WTC11 (cell line): Measurements from ENCODE around the gene FABP2. TPM values are rescaled to one million over a fixed set of nuclear protein-coding genes. Genes with fewer than 3 reads are reported as not detected.

Experiments used
- ATAC-seq: fragments of 200-7000 bp; cut with Tn5 transposase; 2 replicates; pipeline ENCODE4 v1.10.0; 2021; ENCODE audit warnings: mild to moderate bottlenecking, moderate library complexity
- CTCF ChIA-PET: fragments of 300-600 bp; sonication (Branson Sonifier 250); formaldehyde crosslinking; loops from one replicate; lab custom pipeline; 2021; ENCODE audit warnings: antibody characterized with exemption; lab: Charles Lee
- POLR2A ChIA-PET: fragments of 350-600 bp; sonication (Branson Sonifier 250); formaldehyde crosslinking; loops from one replicate; lab custom pipeline; 2021; ENCODE audit warnings: antibody characterized with exemption; lab: Charles Lee
- DNase-seq: peaks from one replicate; pipeline ENCODE4 v3.0.0; 2021; ENCODE audit warnings: low spot score
- H3K27ac Mint-ChIP-seq: 2 replicates; pipeline ENCODE4 v1.8.0; 2021; ENCODE audit warnings: mixed read lengths
- H3K27me3 Mint-ChIP-seq: 2 replicates; pipeline ENCODE4 v1.8.0; 2021; ENCODE audit warnings: low read depth, mild to moderate bottlenecking, moderate library complexity, mixed read lengths
- H3K36me3 Mint-ChIP-seq: 2 replicates; pipeline ENCODE4 v1.8.0; 2021; ENCODE audit warnings: mixed read lengths
- H3K4me1 Mint-ChIP-seq: 2 replicates; pipeline ENCODE4 v1.8.0; 2022; ENCODE audit warnings: mixed read lengths
- H3K4me3 Mint-ChIP-seq: 2 replicates; pipeline ENCODE4 v1.8.0; 2021; ENCODE audit warnings: mild to moderate bottlenecking, moderate library complexity, mixed read lengths
- H3K9me3 Mint-ChIP-seq: 2 replicates; pipeline ENCODE4 v1.8.0; 2021; ENCODE audit warnings: mixed read lengths
- AFF4 ChIP-seq: sonication (generic); formaldehyde crosslinking; IDR thresholded peaks from 2 replicates; pipeline ENCODE4 v1.8.1; 2023; ENCODE audit warnings: mild to moderate bottlenecking, missing genetic modification reagents, borderline replicate concordance
- AR ChIP-seq: fragments of 250-450 bp; sonication (Bioruptor Pico); IDR thresholded peaks from 2 replicates; pipeline ENCODE4 v1.9.0; 2021; ENCODE audit warnings: mild to moderate bottlenecking
- ATF2 ChIP-seq: sonication (generic); formaldehyde crosslinking; IDR thresholded peaks from 2 replicates; pipeline ENCODE4 v1.8.1; 2022; ENCODE audit warnings: low read depth, missing genetic modification reagents, borderline replicate concordance
- CREB1 ChIP-seq: sonication (generic); formaldehyde crosslinking; IDR thresholded peaks from 2 replicates; pipeline ENCODE4 v1.8.0; 2023; ENCODE audit warnings: mild to moderate bottlenecking, missing genetic modification reagents
- E2F1 ChIP-seq: sonication (generic); formaldehyde crosslinking; IDR thresholded peaks from 2 replicates; pipeline ENCODE4 v1.8.0; 2022; ENCODE audit warnings: mild to moderate bottlenecking, missing genetic modification reagents
- ERG ChIP-seq: fragments of 250-450 bp; sonication (Bioruptor Pico); IDR thresholded peaks from 2 replicates; pipeline ENCODE4 v1.8.0; 2021; ENCODE audit warnings: mild to moderate bottlenecking
- ETV6 ChIP-seq: sonication (generic); formaldehyde crosslinking; IDR thresholded peaks from 2 replicates; pipeline ENCODE4 v1.8.1; 2022; ENCODE audit warnings: mild to moderate bottlenecking, missing genetic modification reagents
- FOXK1 ChIP-seq: sonication (generic); formaldehyde crosslinking; IDR thresholded peaks from 2 replicates; pipeline ENCODE4 v1.8.0; 2022; ENCODE audit warnings: mild to moderate bottlenecking, moderate library complexity, missing genetic modification reagents
- HMGXB4 ChIP-seq: sonication (generic); formaldehyde crosslinking; IDR thresholded peaks from 2 replicates; pipeline ENCODE4 v1.8.1; 2023; ENCODE audit warnings: mild to moderate bottlenecking, moderate library complexity, missing genetic modification reagents
- KAT7 ChIP-seq: sonication (generic); formaldehyde crosslinking; IDR thresholded peaks from 2 replicates; pipeline ENCODE4 v1.8.1; 2023; ENCODE audit warnings: missing genetic modification reagents, mild to moderate bottlenecking, borderline replicate concordance
- NFE2L1 ChIP-seq: sonication (generic); formaldehyde crosslinking; IDR thresholded peaks from 2 replicates; pipeline ENCODE4 v1.8.1; 2023; ENCODE audit warnings: missing genetic modification reagents
- NR2C2 ChIP-seq: sonication (generic); formaldehyde crosslinking; IDR thresholded peaks from 2 replicates; pipeline ENCODE4 v1.8.0; 2022; ENCODE audit warnings: mild to moderate bottlenecking, missing genetic modification reagents
- RORB ChIP-seq: fragments of 250-450 bp; sonication (Bioruptor Pico); IDR thresholded peaks from 2 replicates; pipeline ENCODE4 v1.9.0; 2021; ENCODE audit warnings: mild to moderate bottlenecking
- USF1 ChIP-seq: sonication (generic); formaldehyde crosslinking; IDR thresholded peaks from 2 replicates; pipeline ENCODE4 v1.8.0; 2022; ENCODE audit warnings: mild to moderate bottlenecking, missing genetic modification reagents
- ZMAT4 ChIP-seq: fragments of 250-450 bp; sonication (Bioruptor Pico); IDR thresholded peaks from 2 replicates; pipeline ENCODE4 v1.9.0; 2021; ENCODE audit warnings: mild to moderate bottlenecking
- ZNF317 ChIP-seq: sonication (generic); formaldehyde crosslinking; IDR thresholded peaks from 2 replicates; pipeline ENCODE4 v1.8.1; 2023; ENCODE audit warnings: low read depth, mild to moderate bottlenecking, moderate library complexity, missing genetic modification reagents, borderline replicate concordance
- ZNF416 ChIP-seq: fragments of 250-450 bp; sonication (Bioruptor Pico); IDR thresholded peaks from 2 replicates; pipeline ENCODE4 v1.9.0; 2021; ENCODE audit warnings: mild to moderate bottlenecking, inconsistent platforms
- ZNF671 ChIP-seq: fragments of 250-450 bp; sonication (Bioruptor Pico); IDR thresholded peaks from 2 replicates; pipeline ENCODE4 v1.8.0; 2021; ENCODE audit warnings: mild to moderate bottlenecking
- total RNA-seq: library from RNA; stranded (reverse); gene quantifications from 3 replicates; pipeline ENCODE4 v1.2.3, GENCODE V29; 2021

The FABP2 gene
- total RNA-seq, 1 experiment from 2014 or later = not detected

- TF ChIP-seq AR (CRISPR knock-in tag) (no peak), KAT7 (CRISPR knock-in tag) (no peak)
Observed at GRCh38 chr4:119286377-119287002, 35.4 kb downstream of the FABP2 start (continued).

GRCh38 chr4:119284876-119285780 lies 36.8 kb downstream of the FABP2 start:
- peak overlapping the region; percentile 71 for H3K27ac Mint-ChIP-seq
- H3K27me3 Mint-ChIP-seq = no peaks in the 10 kb centered on the region
- ATAC-seq (no peak), DNase-seq (no peak)
- H3K4me3 Mint-ChIP-seq = no peak overlapping the region
- no peaks in the 10 kb centered on the region for H3K9me3 Mint-ChIP-seq
- TF ChIP-seq ETV6 (no peak), FOXK1 (CRISPR knock-in tag) (no peak), ZMAT4 (CRISPR knock-in tag) (no peak), HMGXB4 (CRISPR knock-in tag) (no peak), RORB (CRISPR knock-in tag) (no peak), ATF2 (CRISPR knock-in tag) (no peak), ZNF317 (CRISPR knock-in tag) (no peak), ZNF671 (CRISPR knock-in tag) (no peak), NR2C2 (CRISPR knock-in tag) (no peak), ERG (CRISPR knock-in tag) (no peak), E2F1 (CRISPR knock-in tag) (no peak), ZNF416 (CRISPR knock-in tag) (no peak), USF1 (CRISPR knock-in tag) (no peak), NFE2L1 (no peak), CREB1 (CRISPR knock-in tag) (no peak), AFF4 (CRISPR knock-in tag) (no peak)
- H3K4me1 Mint-ChIP-seq = peaks cover 13% of the 10 kb centered on the region
- POLR2A ChIA-PET = no interaction called here
- H3K36me3 Mint-ChIP-seq = 0 out of 2 replicates have a peak, but pooled peaks cover 6% of the 10 kb centered on the region
- CTCF ChIA-PET = no interaction called here
